Right lobe of liver (tissue), 6 donors: ENCODE measurements around the gene ADAM10. TPM values are rescaled to one million over a fixed set of nuclear protein-coding genes. Genes with fewer than 3 reads are reported as not detected.
A peak's percentile ranks its signal among the peaks of the same experiment; 100 is the strongest.
"Not testable (repeated sequence)": the region's sequence is repeated elsewhere in the genome, so short reads cannot be mapped to it uniquely, and the experiment has no call there.

ENCODE experiments used
- ATAC-seq, 4 donors: fragments of 200-7000 bp; cut with Tn5 transposase; one replicate each; pipeline ENCODE4 v1.9.1; 2020; ENCODE audit warnings: mild to moderate bottlenecking in 4 of 4, moderate library complexity in 4 of 4
- DNase-seq, 3 donors: peaks; one replicate each; pipeline ENCODE4 v3.0.0-alpha.2; 2020
- H3K27ac ChIP-seq, 3 donors: fragments of 200-600 bp; one replicate each; pipeline ENCODE4 v1.8.0; 2022
- H3K27me3 ChIP-seq, 2 donors: fragments of 200-600 bp; one replicate each; pipeline ENCODE4 v1.8.0; 2022
- H3K36me3 ChIP-seq, 4 donors: fragments of 200-600 bp; sonication (generic) in 1 of 4; one replicate each; pipeline versions ENCODE4 v1.5.1 to v1.8.0; 2017 to 2022; ENCODE audit warnings: control low read depth in 1 of 4
- H3K4me1 ChIP-seq, 4 donors: fragments of 200-600 bp; sonication (generic) in 1 of 4; one replicate each; pipeline versions ENCODE4 v1.5.1 to v1.8.0; 2017 to 2022; ENCODE audit warnings: control low read depth in 1 of 4
- H3K4me3 ChIP-seq, 3 donors: fragments of 200-600 bp; one replicate each; pipeline ENCODE4 v1.8.0; 2022
- H3K9me3 ChIP-seq, 4 donors: fragments of 200-600 bp; sonication (generic) in 1 of 4; one replicate each; pipeline versions ENCODE4 v1.5.1 to v1.8.0; 2017 to 2022; ENCODE audit warnings: control low read depth in 1 of 4
- POLR2A ChIP-seq: fragments of 450-650 bp; IDR thresholded peaks from one replicate; pipeline ENCODE4 v1.6.1; 2017; ENCODE audit warnings: antibody characterized with exemption, mild to moderate bottlenecking
- WGBS: methylation state at CpG from one replicate; pipeline ENCODE4 v1.1.6; 2018; ENCODE audit warnings: low coverage, low lambda C conversion rate; ENCODE audit not compliant: insufficient coverage; ENCODE audit errors: missing lambda C conversion rate; 5-methylcytosine and 5-hydroxymethylcytosine counted together
- intact Hi-C, 2 donors: fragments of 100-400 bp; cut with DNase I; formaldehyde crosslinking; loops; one replicate each; pipeline versions ENCODE4 v1.11.2 to v1.14.1; 2022
- total RNA-seq, 6 experiments: library from RNA; depleted of rRNA in 2 of 6; stranded (reverse); fragments of >200 nt in 2 of 6; fragmentation: NEBNext Ultra II Directional in 3 of 6; extraction: Animal tissue kit (Norgen Biotek cat#: 25700) in 3 of 6; gene quantifications; one replicate each; pipeline versions ENCODE4 v1.1.0 to v1.2.4, GENCODE V29; 2016 to 2023
- TF ChIP-seq, protein P1 (sequence below), 4 donors: fragments of 200-600 bp in 3 of 4; fragments of 450-650 bp in 1 of 4; IDR thresholded peaks; one replicate each; pipeline versions ENCODE4 v1.5.1 to v1.8.0; 2016 to 2022; ENCODE audit warnings: antibody characterized with exemption in 4 of 4, mild to moderate bottlenecking in 2 of 4
- donor health status: DM: no; HTN: yes; CAD: no.
- donor health status: DM: no; HTN: no; CAD: no.
- donor health status: DM: no; HTN: no; CAD: no.
- donor health status: DM: no; HTN: yes; CAD: no.
- donor health status: DM: no; HTN: yes; CAD: no.

ADAM10 gene
- total RNA-seq, 6 experiments from 2014 or later, result 24.1 to 78.1 (median 43.3) TPM

- ATAC-seq, result no peak
- Histone ChIP-seq H3K36me3 (no peaks in the 10 kb centered on the region), H3K4me1 (peaks cover 0 to 29% (median 7%) of the 10 kb centered on the region in 4 donors), H3K9me3 (no peaks in the 10 kb centered on the region), H3K27ac (no peak overlapping the region), H3K4me3 (peak overlapping the region in 1 of 3 donors; percentile 70), H3K27me3 (no peaks in the 10 kb centered on the region)
- 71% methylated on average over 4 of the region's 4 CpGs for WGBS
- no peak for DNase-seq
- no peak for TF ChIP-seq POLR2A
- TF ChIP-seq, protein P1, sequence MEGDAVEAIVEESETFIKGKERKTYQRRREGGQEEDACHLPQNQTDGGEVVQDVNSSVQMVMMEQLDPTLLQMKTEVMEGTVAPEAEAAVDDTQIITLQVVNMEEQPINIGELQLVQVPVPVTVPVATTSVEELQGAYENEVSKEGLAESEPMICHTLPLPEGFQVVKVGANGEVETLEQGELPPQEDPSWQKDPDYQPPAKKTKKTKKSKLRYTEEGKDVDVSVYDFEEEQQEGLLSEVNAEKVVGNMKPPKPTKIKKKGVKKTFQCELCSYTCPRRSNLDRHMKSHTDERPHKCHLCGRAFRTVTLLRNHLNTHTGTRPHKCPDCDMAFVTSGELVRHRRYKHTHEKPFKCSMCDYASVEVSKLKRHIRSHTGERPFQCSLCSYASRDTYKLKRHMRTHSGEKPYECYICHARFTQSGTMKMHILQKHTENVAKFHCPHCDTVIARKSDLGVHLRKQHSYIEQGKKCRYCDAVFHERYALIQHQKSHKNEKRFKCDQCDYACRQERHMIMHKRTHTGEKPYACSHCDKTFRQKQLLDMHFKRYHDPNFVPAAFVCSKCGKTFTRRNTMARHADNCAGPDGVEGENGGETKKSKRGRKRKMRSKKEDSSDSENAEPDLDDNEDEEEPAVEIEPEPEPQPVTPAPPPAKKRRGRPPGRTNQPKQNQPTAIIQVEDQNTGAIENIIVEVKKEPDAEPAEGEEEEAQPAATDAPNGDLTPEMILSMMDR (IDR thresholded peaks at IDR 0.05), result no peak
- intact Hi-C loops, result no loop called here
Measured at GRCh38 chr15:58773024-58773423, 23.5 kb upstream of the ADAM10 start.

GRCh38 chr15:58771621-58772250, 22.2 kb upstream of the ADAM10 start:
- peaks cover 0 to 29% (median 7%) of the 10 kb centered on the region in 4 donors for H3K4me1 ChIP-seq
- intact Hi-C loops, result no loop called here
- peak overlapping the region; percentile 94 to 98 (median 97) for H3K27ac ChIP-seq
- DNase-seq (peak in 2 of 3 donors; percentile 47 to 80), ATAC-seq (peak; percentile 36 to 48 (median 46))
- TF ChIP-seq, protein P1 (IDR thresholded peaks at IDR 0.05), result no peak
- TF ChIP-seq POLR2A, result no peak
- no peaks in the 10 kb centered on the region for H3K9me3 ChIP-seq
- peak overlapping the region; percentile 70 to 98 (median 96) for H3K4me3 ChIP-seq
- WGBS, result 0% methylated on average over 13 of the region's 40 CpGs
- no peaks in the 10 kb centered on the region for H3K27me3 ChIP-seq
- no peaks in the 10 kb centered on the region for H3K36me3 ChIP-seq

DNA sequence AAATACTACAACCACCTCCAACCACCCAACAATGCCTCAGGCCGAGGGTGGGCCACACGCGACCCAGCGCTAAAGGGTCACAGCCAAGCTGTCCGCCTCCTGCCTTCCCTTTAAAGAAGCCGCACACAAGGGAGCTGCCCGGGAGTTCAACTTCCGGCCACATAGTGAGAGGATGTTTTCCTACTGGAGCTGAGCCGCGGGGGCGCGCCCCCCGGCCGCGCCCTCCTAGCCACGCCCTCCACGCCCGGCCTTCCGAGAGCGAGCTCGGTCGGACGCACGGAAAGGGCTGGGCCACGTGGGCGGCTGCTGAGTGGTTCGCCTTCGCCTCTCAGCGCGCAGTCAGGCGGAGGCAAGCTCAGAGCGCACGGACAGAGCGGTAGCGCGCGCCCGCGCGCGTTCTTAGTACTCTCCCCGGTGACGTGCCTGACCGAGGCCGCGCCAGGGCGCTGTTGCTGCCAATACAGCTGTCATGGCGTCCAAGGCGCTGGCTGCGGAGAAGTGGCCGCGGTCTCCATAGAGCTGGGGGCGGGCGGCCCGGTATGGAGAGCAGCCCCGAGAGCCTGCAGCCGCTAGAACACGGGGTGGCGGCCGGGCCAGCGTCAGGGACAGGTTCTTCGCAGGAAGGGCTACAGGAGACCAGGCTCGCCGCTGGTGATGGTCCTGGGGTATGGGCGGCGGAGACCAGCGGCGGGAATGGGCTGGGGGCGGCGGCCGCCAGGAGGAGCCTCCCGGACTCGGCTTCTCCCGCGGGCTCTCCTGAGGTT, 21.5 kb upstream of the ADAM10 start, which contains the start of gene MINDY2:
Gene MINDY2 (plus strand): TSS at position 446 of the 764 bp plus-strand sequence. CDS start 94 bp downstream, at position 540.
- no peaks in the 10 kb centered on the region for H3K27me3 ChIP-seq
- peaks cover 0 to 29% (median 7%) of the 10 kb centered on the region in 4 donors for H3K4me1 ChIP-seq
- intact Hi-C loops, result no loop called here
- TF ChIP-seq POLR2A, result peak; percentile 97
- TF ChIP-seq, protein P1 (IDR thresholded peaks at IDR 0.05), result peak; percentile 19 to 45 (median 31)
- peak within 1 kb of the TSS; percentile 94 to 98 (median 97) for H3K27ac ChIP-seq
- H3K9me3 ChIP-seq, result no peaks in the 10 kb centered on the region
- under 1% methylated on average over 24 of the region's 75 CpGs for WGBS
- H3K36me3 ChIP-seq, result no peaks in the 10 kb centered on the region
- peak within 1 kb of the TSS; percentile 70 to 98 (median 96) for H3K4me3 ChIP-seq
- ATAC-seq, result peak; percentile 95 to 98 (median 96)
- peak; percentile 99 for DNase-seq

DNA sequence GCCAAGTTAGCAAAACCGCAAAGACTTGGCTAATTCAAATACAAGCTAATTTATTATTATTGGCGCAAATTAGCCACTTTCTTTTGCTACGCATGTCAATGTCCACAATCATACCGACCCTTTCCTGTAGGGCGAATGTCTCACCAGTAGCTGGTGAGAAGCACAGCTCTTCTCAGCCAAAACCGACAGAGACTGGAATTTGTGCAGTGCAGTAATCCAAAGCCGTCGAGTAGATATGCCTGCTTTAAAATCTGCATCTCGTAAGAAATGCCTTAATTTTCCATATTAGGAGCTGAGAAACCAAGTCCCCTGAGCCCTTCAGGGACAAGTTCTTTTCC, 21.0 kb upstream of the ADAM10 start:
- intact Hi-C loops, result no loop called here
- 0% methylated on average over 9 of the region's 9 CpGs for WGBS
- no peaks in the 10 kb centered on the region for H3K9me3 ChIP-seq
- no peaks in the 10 kb centered on the region for H3K27me3 ChIP-seq
- DNase-seq, result no peak
- H3K4me3 ChIP-seq, result peak overlapping the region; percentile 70 to 98 (median 96)
- no peaks in the 10 kb centered on the region for H3K36me3 ChIP-seq
- ATAC-seq, result peak; percentile 3 to 31 (median 14)
- peak overlapping the region; percentile 89 to 97 (median 94) for H3K27ac ChIP-seq
- H3K4me1 ChIP-seq, result peaks cover 0 to 29% (median 7%) of the 10 kb centered on the region in 4 donors
- no peak for TF ChIP-seq POLR2A
- TF ChIP-seq, protein P1 (IDR thresholded peaks at IDR 0.05), result peak in 1 of 4 donors; percentile 30

GRCh38 chr15:58768601-58769004, 19.1 kb upstream of the ADAM10 start:
- H3K4me1 ChIP-seq, result peaks cover 0 to 24% (median 7%) of the 10 kb centered on the region in 4 donors
- DNase-seq, H3K4me3 ChIP-seq, H3K27ac ChIP-seq, H3K36me3 ChIP-seq, ATAC-seq, H3K9me3 ChIP-seq, H3K27me3 ChIP-seq: not testable (repeated sequence)
- intact Hi-C loops, result loop anchor here in 1 of 2 donors (10.0 kb wide), 1 partner anchor 544 kb away; no protein-coding TSS in a partner anchor
- 94% methylated on average over 7 of the region's 7 CpGs for WGBS
